Tibial nerve (tissue), 3 donors: ENCODE data around the gene PLLP.

ENCODE experiments used
- EP300 ChIP-seq, 2 donors: sonication (generic); formaldehyde crosslinking; IDR thresholded peaks; one replicate each; pipeline ENCODE4 v1.6.1; 2017; ENCODE audit warnings: antibody characterized with exemption in 2 of 2, mild to moderate bottlenecking in 1 of 2
- POLR2A ChIP-seq, 2 donors: fragments of 450-650 bp; IDR thresholded peaks; one replicate each; pipeline ENCODE4 v1.6.1; 2017; ENCODE audit warnings: antibody characterized with exemption in 2 of 2, mild to moderate bottlenecking in 2 of 2, moderate library complexity in 2 of 2

DNA sequence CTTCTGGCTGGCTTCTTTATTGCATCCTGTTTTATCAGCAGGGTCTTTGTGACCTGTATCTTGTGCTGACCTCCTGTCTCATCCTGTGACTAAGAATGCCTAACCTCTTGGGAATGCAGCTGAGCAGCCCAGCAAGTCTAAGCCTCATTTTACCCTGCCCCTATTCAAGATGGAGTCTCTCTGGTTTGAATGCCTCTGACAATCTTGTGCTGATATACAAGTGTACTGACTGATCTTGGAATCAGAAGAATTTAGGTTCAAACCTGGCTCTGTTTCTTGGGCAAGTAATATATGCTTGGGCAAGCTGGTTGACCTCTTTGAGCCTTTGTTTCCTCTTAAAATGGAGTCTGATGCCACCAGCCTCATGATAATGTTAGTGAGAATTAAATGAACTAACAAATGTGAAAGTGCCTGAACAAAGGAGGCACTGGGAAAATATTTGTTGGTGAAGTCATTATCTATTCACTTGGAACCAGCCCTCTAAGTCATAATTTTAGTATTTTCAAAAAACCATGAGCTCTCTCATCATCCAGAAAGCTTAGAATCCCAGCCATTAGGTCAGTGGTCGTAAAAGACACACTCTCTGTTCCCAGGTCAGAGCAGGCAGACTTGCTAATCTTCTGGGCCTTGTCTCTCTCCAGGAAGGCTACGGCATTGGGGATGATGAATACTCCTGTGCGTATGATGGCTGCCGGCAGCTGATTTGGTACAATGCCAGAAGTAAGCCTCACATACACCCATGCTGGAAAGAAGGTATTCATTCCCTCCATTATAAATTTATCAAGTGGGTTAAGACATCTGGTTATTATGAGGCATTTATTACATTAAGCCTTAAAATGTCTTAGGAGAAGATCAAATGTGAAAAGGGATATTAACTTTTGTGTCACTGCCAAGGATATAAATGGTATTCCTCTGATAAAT, 57.5 kb downstream of the PLLP start:
- TF ChIP-seq POLR2A (IDR thresholded peaks at IDR 0.05) = no peak
- TF ChIP-seq EP300 (IDR thresholded peaks at IDR 0.05) = no peak
